ENCODE data around the gene KIFC3.
"Not testable (repeated sequence)": the region's sequence is repeated elsewhere in the genome, so short reads cannot be mapped to it uniquely, and the experiment has no call there.

The KIFC3 gene

DNA sequence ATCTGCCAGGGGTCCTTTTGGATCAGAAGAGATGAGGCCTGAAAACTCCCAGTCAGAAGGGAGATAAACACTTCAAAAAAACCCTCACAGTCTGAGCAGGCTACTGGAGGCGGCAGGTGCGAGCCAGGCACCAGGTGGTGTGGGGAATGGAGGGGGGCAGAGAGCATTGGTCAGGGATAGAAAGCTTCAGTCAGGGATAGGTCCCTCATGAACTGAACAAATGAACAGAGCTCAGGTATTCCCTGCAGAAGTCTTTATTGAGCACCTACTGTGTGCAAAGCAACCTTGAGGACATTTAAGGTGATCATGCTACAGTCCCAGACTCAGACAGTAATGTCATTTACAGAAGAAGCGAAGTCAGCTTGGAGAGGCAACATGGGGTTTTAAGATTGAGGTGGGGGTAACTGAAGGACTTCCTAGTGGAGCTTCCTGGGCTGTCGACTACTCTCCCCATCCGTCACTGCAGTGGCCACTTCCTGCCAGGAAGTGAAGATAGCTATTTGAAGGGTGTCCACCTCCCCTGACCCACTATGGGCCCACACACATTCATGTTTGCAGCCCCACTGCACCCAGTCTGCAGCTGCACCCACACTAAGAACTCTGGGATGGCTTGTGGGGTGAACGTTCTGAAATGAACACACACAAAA lies 3.2 kb downstream of the KIFC3 start:
- H2AFZ ChIP-seq (ENCODE audit: low read depth, low read length) = no peak overlapping the region
- no peaks in the 10 kb centered on the region for H4K20me1 ChIP-seq (ENCODE audit: insufficient read depth, low read length)
- no peak overlapping the region for H3K4me2 ChIP-seq (ENCODE audit: low read length)
- H3K9ac ChIP-seq (ENCODE audit: low read length) = no peak overlapping the region
- no peak for TF ChIP-seq CTCF (IDR thresholded peaks at IDR 0.05; ENCODE audit: low read depth, low read length)
- no peak for TF ChIP-seq EZH2phosphoT487 (IDR thresholded peaks at IDR 0.05; ENCODE audit: low read depth)
- no peaks in the 10 kb centered on the region for H3K36me3 ChIP-seq (replicated peaks; ENCODE audit: low read depth, low read length)
- no peaks in the 10 kb centered on the region for H3K9me3 ChIP-seq (ENCODE audit: insufficient read depth, low read length)
- no peak overlapping the region for H3K27ac ChIP-seq (ENCODE audit: low read length)
- no peaks in the 10 kb centered on the region for H3K4me1 ChIP-seq (ENCODE audit: low read length)
- no peaks in the 10 kb centered on the region for H3K79me2 ChIP-seq (ENCODE audit: low read length)
- peaks cover 27% of the 10 kb centered on the region for H3K27me3 ChIP-seq (ENCODE audit: low read depth, low read length)
- H3K4me3 ChIP-seq (ENCODE audit: low read length) = no peak overlapping the region

DNA sequence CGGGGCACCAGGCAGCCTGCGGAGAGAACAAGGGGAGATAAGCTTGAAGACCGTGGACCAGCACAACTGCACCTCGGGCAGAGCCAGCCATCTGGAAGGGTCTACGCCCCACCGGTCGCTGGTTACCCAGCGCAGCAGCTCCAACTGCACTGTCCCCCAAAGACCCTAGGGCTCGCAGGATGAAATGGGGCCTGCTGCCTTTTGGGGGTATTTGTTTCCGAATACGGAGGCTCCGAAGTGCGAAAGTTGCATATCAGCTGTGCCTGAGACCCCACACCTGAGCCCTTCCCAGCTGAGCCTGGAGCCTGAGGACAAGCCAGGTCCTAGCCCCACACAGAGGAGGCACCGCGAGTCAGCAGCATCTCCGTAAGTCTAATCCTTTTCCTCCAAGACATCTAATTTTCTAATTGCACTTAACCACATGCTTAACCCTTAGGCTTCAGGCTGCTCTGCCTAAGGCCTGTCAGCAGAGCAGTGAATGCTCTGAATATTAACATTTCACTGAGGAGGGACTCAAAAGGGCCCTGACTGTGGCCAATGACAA lies 4.0 kb downstream of the KIFC3 start:
- TF ChIP-seq EZH2phosphoT487 (IDR thresholded peaks at IDR 0.05; ENCODE audit: low read depth) = no peak
- no peak for TF ChIP-seq CTCF (IDR thresholded peaks at IDR 0.05; ENCODE audit: low read depth, low read length)
- no peaks in the 10 kb centered on the region for H3K9me3 ChIP-seq (ENCODE audit: insufficient read depth, low read length)
- no peaks in the 10 kb centered on the region for H3K36me3 ChIP-seq (replicated peaks; ENCODE audit: low read depth, low read length)
- no peak overlapping the region for H3K9ac ChIP-seq (ENCODE audit: low read length)
- H3K4me3 ChIP-seq (ENCODE audit: low read length) = no peak overlapping the region
- H3K4me1 ChIP-seq (ENCODE audit: low read length) = no peaks in the 10 kb centered on the region
- no peak overlapping the region for H3K4me2 ChIP-seq (ENCODE audit: low read length)
- H2AFZ ChIP-seq (ENCODE audit: low read depth, low read length) = no peak overlapping the region
- H3K27me3 ChIP-seq (ENCODE audit: low read depth, low read length) = peaks cover 27% of the 10 kb centered on the region
- no peak overlapping the region for H3K27ac ChIP-seq (ENCODE audit: low read length)
- no peaks in the 10 kb centered on the region for H3K79me2 ChIP-seq (ENCODE audit: low read length)
- no peaks in the 10 kb centered on the region for H4K20me1 ChIP-seq (ENCODE audit: insufficient read depth, low read length)

DNA sequence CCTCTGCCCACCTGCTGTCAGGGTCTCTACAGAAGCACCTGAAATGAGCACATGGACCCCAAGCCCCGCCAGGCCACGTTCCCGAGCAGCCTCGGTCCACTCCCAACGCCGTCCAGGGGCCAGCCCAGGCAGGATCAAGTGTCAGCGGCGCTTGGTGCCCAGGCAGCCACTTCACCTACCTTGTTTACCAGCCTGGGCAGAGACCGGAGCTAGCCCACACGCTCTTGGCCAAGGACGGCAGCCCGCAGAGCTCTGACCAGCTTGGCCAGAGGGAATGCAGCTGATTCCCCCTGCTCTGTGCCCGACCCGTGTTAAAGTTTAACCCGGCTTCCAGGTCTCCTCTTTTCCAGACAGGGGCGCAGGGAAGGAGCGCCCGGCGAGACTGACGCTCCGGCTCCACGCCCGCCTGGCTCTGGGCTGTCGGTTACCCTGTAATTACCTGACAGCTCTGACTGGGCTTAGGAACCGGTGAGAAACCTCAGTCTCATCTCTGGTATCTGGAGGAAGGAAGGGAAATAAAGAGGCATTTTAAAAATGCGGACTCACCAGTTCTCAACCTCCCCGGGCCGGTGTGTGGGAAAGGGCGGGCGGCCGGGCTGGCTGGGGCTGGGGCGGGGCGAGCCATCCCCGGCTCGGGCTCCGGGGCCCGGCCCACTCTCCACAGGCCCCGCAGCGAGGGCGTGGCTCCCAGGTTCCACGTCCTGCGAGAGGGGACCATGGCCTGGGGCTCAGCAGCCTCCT lies 4.6 kb downstream of the KIFC3 start:
- no peak for TF ChIP-seq EZH2phosphoT487 (IDR thresholded peaks at IDR 0.05; ENCODE audit: low read depth)
- no peak for TF ChIP-seq CTCF (IDR thresholded peaks at IDR 0.05; ENCODE audit: low read depth, low read length)
- H2AFZ ChIP-seq (ENCODE audit: low read depth, low read length) = no peak overlapping the region
- H3K4me2 ChIP-seq (ENCODE audit: low read length) = no peak overlapping the region
- no peak overlapping the region for H3K27ac ChIP-seq (ENCODE audit: low read length)
- H3K9me3 ChIP-seq (ENCODE audit: insufficient read depth, low read length) = no peaks in the 10 kb centered on the region
- no peaks in the 10 kb centered on the region for H3K4me1 ChIP-seq (ENCODE audit: low read length)
- peaks cover 27% of the 10 kb centered on the region for H3K27me3 ChIP-seq (ENCODE audit: low read depth, low read length)
- H4K20me1 ChIP-seq (ENCODE audit: insufficient read depth, low read length) = no peaks in the 10 kb centered on the region
- H3K36me3 ChIP-seq (replicated peaks; ENCODE audit: low read depth, low read length) = no peaks in the 10 kb centered on the region
- no peak overlapping the region for H3K9ac ChIP-seq (ENCODE audit: low read length)
- H3K79me2 ChIP-seq (ENCODE audit: low read length) = no peaks in the 10 kb centered on the region
- no peak overlapping the region for H3K4me3 ChIP-seq (ENCODE audit: low read length)

DNA sequence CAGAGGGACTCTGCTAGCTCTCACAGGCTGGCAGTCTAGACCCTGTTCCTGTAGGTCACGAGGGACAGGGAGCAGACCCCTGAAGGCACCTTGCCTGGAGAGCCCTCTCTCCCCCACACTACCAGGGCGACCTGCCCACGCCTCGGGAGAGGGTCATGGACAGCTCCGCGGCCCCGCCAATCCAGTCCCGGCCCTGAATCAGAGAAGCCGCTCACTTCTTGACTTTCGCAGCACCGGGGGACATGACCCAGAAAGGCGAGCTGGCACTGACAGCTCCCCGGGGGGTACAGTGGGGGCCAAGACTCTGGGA lies 5.1 kb downstream of the KIFC3 start:
- no peak for TF ChIP-seq EZH2phosphoT487 (IDR thresholded peaks at IDR 0.05; ENCODE audit: low read depth)
- no peak for TF ChIP-seq CTCF (IDR thresholded peaks at IDR 0.05; ENCODE audit: low read depth, low read length)
- H4K20me1 ChIP-seq (ENCODE audit: insufficient read depth, low read length) = no peaks in the 10 kb centered on the region

GRCh38 chr16:57796014-57796413 lies 6.3 kb downstream of the KIFC3 start:
- H3K27me3 ChIP-seq (ENCODE audit: low read depth, low read length) = peaks cover 38% of the 10 kb centered on the region
- not testable (repeated sequence) for H3K27ac ChIP-seq (ENCODE audit: low read length); H3K79me2 ChIP-seq (ENCODE audit: low read length); H3K9ac ChIP-seq (ENCODE audit: low read length); H3K9me3 ChIP-seq (ENCODE audit: insufficient read depth, low read length); H4K20me1 ChIP-seq (ENCODE audit: insufficient read depth, low read length); H2AFZ ChIP-seq (ENCODE audit: low read depth, low read length); H3K4me3 ChIP-seq (ENCODE audit: low read length); H3K36me3 ChIP-seq (replicated peaks; ENCODE audit: low read depth, low read length); H3K4me2 ChIP-seq (ENCODE audit: low read length); H3K4me1 ChIP-seq (ENCODE audit: low read length)

More for the DNA sequence above, 5.1 kb downstream of the KIFC3 start:
- Histone ChIP-seq H2AFZ (ENCODE audit: low read depth, low read length) (no peak overlapping the region), H3K27me3 (ENCODE audit: low read depth, low read length) (peaks cover 30% of the 10 kb centered on the region), H3K4me3 (ENCODE audit: low read length) (no peak overlapping the region), H3K27ac (ENCODE audit: low read length) (no peak overlapping the region), H3K36me3 (replicated peaks; ENCODE audit: low read depth, low read length) (no peaks in the 10 kb centered on the region), H3K79me2 (ENCODE audit: low read length) (no peaks in the 10 kb centered on the region), H3K4me1 (ENCODE audit: low read length) (no peaks in the 10 kb centered on the region), H3K9ac (ENCODE audit: low read length) (no peak overlapping the region), H3K4me2 (ENCODE audit: low read length) (no peak overlapping the region), H3K9me3 (ENCODE audit: insufficient read depth, low read length) (no peaks in the 10 kb centered on the region)

Measured in OCI-LY3 (cell line).